Stimulated activated CD4-positive, alpha-beta T cell treated with anti-CD3 and anti-CD28 coated beads, Interleukin-2, amount 100 ng/mL, for 48 hours (primary cell): ENCODE results near the gene TPBGL.

Experiments used
- DNase-seq, 2 donors: peaks; one replicate each; pipeline ENCODE4 v3.0.0-alpha.2; 2020

The TPBGL gene

GRCh38 chr11:75212411-75212810 is 28.2 kb upstream of the TPBGL start:
- no peak for DNase-seq

- DNase-seq = peak; percentile 74 to 83
These were observed 26.2 kb upstream of the TPBGL start for GRCh38 chr11:75214411-75214821.

- DNase-seq = no peak
These were observed 25.7 kb upstream of the TPBGL start for GRCh38 chr11:75214843-75215242.

- DNase-seq = no peak
These were observed 20.7 kb upstream of the TPBGL start for GRCh38 chr11:75219869-75220268.

- no peak for DNase-seq
These were observed 16.5 kb upstream of the TPBGL start for GRCh38 chr11:75223954-75224643.

DNA sequence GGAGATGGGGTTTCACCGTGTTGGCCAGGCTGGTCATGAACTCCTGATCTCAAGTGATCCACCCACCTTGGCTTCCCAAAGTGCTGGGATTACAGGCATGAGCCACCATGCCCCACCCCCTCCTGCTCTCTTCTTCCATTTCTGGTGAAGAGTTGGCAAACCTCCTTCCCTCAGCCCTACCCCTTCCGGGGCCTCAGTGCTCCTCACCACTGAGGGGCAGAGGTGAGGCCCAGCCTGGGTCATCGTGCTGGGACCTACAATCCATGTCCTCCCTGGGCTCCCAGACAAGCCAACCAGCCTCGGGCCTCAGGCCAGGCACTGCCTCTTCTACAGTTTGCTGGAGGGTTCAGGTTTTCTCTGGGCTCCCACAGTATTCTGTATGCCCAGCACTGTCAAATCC is 14.8 kb upstream of the TPBGL start:
- DNase-seq = no peak

DNA sequence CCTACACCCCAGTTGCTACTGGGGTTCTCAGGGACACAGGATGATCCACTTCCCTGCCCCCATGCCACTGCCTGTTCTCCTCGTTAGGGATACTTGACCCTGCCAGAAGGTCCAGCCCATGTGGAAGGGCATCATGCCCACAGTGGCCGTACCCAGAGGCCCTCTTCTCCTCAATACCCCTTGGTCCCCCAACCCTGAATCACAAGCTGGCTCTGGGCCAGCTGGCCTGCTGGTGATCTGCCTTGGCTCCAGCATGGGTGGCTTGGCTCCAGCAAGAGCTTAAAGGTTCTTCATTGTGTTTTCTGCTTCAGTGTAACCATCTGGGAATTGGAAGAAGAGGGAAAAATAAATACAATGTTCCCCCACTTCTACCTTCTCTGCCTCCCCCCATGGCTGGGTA is 11.1 kb upstream of the TPBGL start:
- no peak for DNase-seq

GRCh38 chr11:75230621-75231020 is 10.0 kb upstream of the TPBGL start:
- no peak for DNase-seq

GRCh38 chr11:75233754-75234172 is 6.8 kb upstream of the TPBGL start:
- no peak for DNase-seq

GRCh38 chr11:75236062-75236461 is 4.5 kb upstream of the TPBGL start:
- DNase-seq = no peak

DNA sequence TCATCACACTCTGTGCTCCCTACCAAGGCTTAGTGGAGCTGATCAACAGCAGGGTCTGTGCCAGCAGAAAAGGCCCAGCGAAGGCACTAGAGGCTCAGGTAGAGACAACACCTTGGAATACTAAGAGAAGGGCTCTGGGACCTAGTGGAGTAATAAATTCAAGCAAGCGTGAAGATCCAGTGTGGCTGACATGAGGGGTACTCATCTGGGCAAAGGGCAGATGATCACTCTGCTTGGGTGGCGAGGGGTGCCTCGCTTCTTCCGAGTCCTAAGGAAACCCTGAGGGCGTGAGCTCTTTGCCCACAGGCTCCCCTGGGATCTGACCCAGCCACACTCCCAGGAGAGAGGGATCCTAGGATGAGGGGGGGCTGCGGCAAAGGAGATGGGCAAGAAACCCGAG is 3.5 kb upstream of the TPBGL start:
- DNase-seq = no peak

DNA sequence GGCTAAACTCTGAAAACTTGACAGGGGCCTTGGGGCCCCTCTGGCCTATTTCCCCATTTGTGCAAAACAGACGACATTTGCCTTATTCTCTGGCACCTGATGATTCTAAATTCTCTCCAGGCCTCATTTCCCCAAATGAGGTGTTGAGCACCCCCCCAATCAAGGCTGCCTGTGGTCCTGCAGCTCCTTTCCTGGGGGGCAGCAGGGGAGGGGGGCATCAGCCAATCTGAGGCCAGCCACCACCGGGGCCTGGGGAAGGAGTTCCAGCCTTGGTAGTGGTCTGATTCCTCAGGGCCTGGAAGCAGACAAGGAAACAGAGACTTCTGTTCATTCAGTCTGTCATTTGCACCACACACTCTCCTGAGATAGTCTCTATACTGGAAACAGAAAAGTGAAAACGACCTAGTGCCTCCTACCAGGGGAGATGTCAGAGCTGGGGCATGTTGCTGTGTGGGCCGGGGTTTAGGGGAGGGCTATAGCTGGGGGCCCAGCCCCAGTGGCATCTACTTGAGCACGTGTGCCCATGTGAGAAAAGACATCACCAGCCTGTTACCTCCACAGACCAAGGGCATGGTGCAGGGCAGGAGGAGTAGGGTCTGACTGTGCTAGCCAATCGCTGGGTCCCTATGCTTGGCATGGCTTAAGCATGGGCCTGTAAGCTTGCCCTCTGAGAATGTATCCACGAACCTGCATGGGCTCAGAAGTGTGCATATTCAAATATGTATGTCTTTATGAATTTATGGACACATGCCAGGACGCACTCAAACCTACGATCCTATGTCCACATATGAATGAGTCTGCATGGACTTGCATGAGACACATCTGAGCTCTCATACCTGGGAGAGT is 1.8 kb upstream of the TPBGL start:
- DNase-seq = no peak

DNA sequence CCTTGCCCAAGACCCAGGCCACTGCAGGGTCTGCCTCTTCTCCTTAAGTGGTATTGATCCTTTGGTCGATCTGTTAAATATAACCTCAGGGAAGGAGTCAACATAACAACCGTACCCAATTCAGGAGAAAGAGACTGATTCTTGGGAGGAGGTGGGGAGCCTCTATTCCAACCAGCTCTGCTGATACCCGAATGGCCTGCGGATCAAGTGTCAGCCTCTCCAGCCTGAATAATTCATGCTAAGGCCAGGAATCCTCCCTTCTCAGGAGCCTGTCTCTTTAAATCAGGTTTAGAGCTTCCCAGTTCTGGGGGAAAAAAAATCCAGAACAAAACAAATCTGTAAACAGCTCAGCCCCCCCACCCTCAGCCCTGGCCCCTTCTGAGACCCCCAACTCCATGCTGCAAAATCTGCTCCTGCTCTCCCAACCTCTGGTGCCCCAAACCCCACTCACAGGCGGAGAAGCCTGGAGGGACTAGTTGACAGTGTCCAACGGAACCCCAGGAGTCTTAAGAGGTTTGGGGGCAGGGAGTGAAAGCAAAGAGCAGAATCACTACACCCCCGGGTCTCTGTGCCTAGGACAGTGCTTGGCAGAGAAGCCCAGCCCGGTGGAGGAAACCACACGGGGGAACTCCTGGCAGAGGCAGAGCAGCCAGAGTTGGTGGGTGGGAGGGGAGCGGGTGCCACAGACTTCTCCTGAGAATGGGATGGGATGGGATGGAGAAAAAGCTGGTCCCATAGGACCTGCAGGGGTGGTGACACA is 863 bp upstream of the TPBGL start:
- DNase-seq = no peak

DNA sequence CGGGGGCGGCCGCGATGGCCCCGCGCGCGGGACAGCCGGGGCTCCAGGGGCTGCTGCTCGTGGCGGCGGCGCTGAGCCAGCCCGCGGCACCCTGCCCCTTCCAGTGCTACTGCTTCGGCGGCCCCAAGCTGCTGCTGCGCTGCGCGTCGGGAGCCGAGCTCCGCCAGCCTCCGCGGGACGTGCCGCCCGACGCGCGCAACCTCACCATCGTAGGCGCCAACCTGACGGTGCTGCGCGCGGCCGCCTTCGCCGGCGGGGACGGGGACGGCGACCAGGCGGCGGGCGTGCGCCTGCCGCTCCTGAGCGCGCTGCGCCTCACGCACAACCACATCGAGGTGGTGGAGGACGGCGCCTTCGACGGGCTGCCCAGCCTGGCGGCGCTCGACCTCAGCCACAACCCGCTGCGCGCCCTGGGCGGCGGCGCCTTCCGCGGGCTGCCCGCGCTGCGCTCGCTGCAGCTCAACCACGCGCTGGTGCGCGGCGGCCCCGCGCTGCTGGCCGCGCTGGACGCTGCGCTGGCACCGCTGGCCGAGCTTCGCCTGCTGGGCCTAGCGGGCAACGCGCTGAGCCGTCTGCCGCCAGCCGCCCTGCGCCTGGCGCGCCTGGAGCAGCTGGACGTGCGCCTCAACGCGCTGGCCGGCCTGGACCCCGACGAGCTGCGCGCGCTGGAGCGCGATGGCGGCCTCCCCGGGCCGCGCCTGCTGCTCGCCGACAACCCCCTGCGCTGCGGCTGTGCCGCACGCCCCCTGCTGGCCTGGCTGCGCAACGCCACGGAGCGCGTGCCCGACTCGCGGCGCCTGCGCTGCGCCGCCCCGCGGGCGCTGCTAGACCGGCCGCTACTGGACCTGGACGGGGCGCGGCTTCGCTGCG is 697 bp downstream of the TPBGL start:
- DNase-seq = peak; percentile 89 to 95

GRCh38 chr11:75241906-75242644 is 1.5 kb downstream of the TPBGL start:
- DNase-seq = no peak

- no peak for DNase-seq
These were observed 2.4 kb downstream of the TPBGL start for GRCh38 chr11:75242722-75243600.

GRCh38 chr11:75244052-75244814 is 3.7 kb downstream of the TPBGL start:
- no peak for DNase-seq

- no peak for DNase-seq
These were observed 4.9 kb downstream of the TPBGL start for GRCh38 chr11:75245356-75246005.

DNA sequence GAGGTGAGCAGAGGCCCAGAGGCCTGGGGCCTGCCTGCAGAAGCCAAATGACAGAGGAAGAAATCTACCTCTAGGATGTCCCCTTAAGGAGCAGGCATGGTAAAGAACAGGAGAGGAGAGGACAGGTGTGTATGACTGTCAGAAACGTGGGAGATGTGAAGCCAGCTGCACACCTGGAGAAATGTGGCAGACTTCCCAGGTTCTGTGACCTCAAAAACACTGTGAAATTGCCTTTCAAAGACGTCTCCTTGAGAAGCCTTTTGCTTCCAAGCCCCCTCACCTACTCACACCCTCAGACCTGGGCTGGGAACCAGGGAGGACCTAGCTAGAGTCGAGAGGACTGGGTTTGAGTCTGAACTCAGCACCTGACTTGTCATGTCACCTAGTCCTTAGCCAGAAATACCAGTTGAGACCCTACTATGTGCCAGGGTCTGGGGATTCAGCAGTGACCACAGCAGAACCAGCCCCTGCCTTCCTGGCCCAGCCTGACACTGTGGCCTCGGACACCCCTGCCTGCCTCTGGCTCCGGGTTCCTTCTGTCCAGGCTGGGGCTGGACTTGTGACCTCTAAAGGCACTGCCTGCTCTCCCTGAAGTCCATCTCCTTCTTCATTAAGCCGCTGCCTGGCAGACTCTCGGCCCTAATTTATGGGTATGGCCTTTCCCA is 5.6 kb downstream of the TPBGL start:
- no peak for DNase-seq
